ENCODE results near the gene TMEM161B.
"Not testable (repeated sequence)": the region's sequence is repeated elsewhere in the genome, so short reads cannot be mapped to it uniquely, and the experiment has no call there.

TMEM161B gene

DNA sequence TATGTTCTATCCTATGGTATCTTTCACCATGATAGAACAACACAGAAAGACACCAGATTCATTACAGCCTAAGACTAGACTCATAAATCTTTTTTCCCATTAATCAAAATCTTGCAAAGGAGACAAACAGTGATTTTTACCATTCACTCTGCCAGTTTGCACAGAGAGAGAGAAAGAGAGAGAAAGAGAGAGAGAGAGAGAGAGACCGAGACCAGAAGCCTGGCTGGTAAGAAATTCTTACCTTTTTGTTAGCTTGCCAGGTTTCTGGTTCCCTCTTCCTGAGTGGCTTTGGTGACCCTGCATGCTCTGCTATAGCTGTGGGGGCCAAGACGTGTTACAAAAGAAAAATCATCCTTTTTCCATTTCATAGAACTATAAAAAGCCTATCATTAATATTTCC, 18.6 kb downstream of the TMEM161B start:
- DNase-seq (ENCODE audit: low read depth in 1 of 2, low spot score in 1 of 2): no peak

DNA sequence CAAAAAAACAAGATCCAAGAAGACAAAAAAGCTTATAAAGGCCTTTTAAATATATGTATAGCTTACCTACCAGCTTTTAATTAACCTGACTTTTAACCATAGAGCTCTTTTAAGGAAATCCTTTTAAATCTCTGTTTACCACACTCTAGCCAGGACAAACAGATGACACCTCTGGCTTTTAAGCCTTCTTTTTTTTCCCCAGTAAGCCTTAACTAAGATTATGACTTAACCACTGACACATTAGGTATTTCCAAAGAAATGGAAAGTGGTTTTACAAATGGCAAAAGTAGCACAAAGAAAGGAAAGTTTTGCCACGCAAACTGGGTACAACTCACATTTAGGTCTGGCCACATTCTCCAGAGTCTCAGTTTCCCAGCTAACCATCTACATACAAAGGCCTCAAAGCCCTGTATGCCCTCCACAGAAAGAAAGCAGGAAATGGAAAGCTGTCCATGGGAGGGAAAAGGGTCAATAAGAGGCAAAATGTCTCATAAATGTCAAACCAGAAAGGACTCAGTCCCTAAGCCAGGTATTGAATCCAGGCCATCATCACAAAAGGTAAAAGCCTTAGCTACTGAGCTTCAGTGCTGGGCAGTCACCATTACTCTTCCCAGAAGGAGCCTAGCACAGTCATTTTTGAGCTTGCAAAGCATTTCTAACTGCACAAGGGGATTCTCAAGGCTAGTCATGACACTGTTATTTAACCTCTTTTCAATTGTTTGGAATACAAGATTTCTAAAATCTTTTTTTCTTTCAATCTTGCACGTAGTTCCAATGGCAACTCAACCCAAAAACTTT, 19.7 kb downstream of the TMEM161B start:
- DNase-seq (ENCODE audit: low read depth in 1 of 2, low spot score in 1 of 2): no peak

DNA sequence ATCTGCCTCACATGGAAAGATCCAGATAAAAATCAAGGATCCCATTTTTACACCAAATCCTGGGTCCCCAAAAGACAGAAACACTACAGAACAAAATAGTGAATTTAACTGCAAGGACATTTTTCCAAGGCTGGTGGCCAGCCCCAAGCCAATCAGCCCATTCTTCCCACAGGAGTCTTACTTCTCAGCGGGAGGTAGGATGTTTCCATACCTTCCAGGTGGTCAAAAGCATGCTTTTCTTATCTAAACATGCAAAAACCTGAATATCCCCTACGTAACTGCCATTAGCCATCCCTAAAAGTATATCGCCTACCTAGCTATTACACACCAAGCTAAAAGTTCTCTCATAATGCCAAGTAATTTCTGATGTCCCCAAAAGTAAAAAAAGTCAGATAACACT, 20.6 kb downstream of the TMEM161B start:
- no peak for DNase-seq (ENCODE audit: low read depth in 1 of 2, low spot score in 1 of 2)

DNA sequence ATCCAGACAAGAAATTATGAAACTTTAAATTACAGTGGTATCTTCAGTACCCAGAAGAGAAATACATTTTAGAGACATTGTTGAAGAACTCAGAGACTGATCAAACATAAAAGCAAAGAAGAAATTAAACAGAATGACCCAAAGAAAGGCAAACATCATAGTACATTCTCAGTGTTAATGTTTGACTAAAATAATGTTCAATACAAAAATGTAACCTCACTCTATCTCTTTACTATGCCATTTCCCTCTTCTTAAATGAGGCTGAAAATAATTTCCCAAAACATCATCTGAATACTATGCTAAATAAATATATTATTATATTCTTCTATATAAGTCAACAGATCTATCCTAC, 22.8 kb downstream of the TMEM161B start:
- DNase-seq (ENCODE audit: low read depth in 1 of 2, low spot score in 1 of 2): no peak

GRCh38 chr5:88245241-88245892, 23.3 kb downstream of the TMEM161B start:
- DNase-seq (ENCODE audit: low read depth in 1 of 2, low spot score in 1 of 2): no peak

DNA sequence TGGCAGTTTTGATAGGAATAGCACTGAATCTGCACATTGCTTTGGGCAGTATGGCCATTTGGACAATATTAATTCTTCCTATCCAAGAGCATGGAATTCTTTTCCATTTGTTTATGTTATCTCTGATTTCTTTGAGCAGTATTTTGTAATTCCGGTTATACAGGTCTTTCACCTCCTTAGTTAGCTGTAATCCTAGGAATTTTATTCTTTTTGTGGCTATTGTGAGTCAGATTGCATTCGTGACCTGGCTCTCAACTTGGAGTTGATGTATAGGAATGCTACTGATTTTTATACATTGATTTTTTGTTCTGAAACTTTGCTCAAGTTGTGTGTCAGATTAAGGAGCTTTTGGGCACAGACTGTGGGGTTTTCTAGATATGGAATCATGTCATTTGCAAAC, 24.0 kb downstream of the TMEM161B start:
- no peak for DNase-seq (ENCODE audit: low read depth in 1 of 2, low spot score in 1 of 2)

- DNase-seq (ENCODE audit: low read depth in 1 of 2, low spot score in 1 of 2): not testable (repeated sequence)
Observed at GRCh38 chr5:88243493-88243892, 25.2 kb downstream of the TMEM161B start.

DNA sequence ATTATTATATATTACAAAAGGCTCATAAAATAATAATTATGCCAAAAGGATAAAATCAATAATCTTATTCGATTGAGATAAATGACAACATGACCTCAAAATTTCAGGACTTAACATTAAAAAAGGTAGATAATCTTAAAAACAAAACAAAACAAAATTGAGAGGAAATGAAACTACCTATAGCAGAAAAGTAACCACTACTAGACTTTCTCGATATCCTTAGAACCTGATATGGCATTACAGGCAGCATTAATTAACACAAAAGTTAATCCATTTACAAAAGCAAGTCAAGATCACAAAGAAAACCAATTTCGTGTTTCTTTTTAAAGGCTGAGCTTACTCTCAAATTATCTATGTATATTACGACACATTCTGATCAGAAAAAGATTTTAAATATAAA, 29.9 kb downstream of the TMEM161B start:
- DNase-seq (ENCODE audit: low read depth in 1 of 2, low spot score in 1 of 2): no peak

GRCh38 chr5:88236866-88237642, 31.6 kb downstream of the TMEM161B start:
- DNase-seq (ENCODE audit: low read depth in 1 of 2, low spot score in 1 of 2): no peak

GRCh38 chr5:88235828-88236227, 32.8 kb downstream of the TMEM161B start:
- DNase-seq (ENCODE audit: low read depth in 1 of 2, low spot score in 1 of 2): no peak

DNA sequence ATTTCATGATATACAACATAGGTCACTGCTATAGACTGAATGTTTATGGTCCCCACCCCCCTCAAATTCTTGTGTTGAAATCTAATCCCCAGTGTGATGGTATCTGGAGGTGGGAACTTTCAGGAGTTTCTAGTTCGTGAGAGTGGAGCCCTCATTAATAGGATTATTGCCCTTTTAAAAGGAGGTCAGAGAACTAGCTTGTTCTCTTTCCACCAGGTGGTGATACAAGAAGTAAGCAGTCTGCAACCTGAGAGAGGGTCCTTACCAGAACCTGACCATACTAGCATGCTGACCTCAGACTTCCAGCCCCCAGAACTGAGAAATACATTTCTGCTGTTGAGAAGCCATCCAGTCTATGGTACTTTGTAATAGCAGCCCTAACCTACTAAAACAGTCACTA, 33.3 kb downstream of the TMEM161B start:
- no peak for DNase-seq (ENCODE audit: low read depth in 1 of 2, low spot score in 1 of 2)

GRCh38 chr5:88230546-88231066, 38.0 kb downstream of the TMEM161B start:
- DNase-seq (ENCODE audit: low read depth in 1 of 2, low spot score in 1 of 2): no peak

DNA sequence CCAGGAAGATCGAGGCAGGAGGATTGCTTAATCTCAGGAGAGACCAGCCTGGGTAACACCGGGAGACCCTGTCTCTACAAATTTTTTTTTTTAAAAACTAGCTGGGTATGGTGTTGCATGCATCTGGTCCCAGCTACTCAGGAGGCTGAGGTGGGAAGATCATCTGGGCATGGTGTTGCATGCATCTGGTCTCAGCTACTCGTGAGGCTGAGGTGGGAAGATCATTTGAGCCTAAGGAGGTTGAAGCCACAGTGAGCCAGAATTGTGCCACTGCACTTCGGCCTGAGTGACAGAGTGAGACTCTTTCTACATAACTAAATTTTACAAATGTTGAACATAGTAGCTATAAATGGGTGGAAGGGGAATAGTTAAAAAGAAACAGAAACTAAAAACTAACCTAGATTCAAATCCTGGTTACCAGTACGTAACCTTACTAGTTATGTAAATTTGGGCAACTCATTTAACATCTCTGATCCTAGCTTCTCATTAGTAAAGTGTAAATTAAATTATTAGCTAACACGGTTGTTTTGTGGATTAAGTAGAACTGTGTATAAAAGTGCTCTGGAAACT, 41.7 kb downstream of the TMEM161B start:
- no peak for DNase-seq (ENCODE audit: low read depth in 1 of 2, low spot score in 1 of 2)

GRCh38 chr5:88214655-88215054, 54.0 kb downstream of the TMEM161B start:
- DNase-seq (ENCODE audit: low read depth in 1 of 2, low spot score in 1 of 2): no peak

- DNase-seq (ENCODE audit: low read depth in 1 of 2, low spot score in 1 of 2): no peak
Observed at GRCh38 chr5:88207575-88207974, 61.1 kb downstream of the TMEM161B start.

DNA sequence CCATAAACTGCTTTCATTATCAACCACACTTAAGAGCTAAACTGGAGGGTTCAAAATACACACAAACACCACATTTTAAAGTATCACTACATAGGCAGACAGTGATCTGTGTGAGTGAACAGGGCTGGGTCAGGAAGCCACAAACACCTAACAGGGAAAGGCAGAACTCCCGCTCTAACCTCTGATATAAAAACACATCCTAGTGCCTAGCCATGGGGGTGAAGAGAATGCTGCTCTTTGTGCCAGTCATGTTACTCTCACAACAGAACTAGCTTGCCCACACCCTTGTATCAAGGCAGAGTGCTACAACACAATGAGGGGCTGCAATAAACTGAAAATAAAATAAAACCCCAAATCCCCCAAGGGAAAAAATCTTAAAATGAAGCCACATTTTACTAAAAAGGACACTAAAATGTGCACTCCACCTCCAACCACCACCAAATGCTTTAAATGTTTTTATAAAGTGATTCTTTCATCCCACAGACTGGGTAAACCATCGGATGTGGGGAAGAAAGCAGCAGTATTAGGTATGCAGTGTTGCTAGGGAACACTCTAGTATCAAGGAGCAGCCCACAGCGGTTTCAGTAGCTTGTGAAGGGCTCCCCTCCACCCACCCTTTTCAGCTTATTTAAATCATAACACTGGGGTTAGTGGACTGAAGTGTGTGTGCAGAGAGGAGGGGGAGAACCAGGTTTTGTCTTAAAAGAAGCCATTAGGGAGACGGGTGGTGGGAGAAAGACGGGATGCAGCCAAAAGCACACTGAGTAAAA, 64.5 kb downstream of the TMEM161B start:
- DNase-seq (ENCODE audit: low read depth in 1 of 2, low spot score in 1 of 2): peak in 1 of 2 donors; percentile 20

GRCh38 chr5:88195636-88196035, 73.0 kb downstream of the TMEM161B start:
- DNase-seq (ENCODE audit: low read depth in 1 of 2, low spot score in 1 of 2): no peak

DNA sequence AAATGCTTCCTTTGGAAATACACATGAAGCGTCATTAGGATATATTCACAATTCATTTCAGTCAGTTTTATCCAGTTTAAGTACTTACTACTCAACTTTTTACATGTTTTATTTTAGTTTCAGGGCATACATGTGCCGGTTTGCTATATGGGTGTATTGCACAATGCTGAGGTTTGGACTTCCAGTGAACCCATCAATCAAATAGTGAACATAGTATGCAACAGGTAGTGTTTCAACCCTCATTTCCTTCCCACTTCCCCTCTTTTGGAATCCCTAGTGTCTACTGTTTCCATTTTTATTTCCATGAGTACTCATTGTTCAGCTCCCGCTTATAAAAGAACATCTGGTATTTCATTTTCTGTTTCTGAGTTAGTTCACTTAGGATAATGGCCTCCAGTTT, 74.7 kb downstream of the TMEM161B start:
- no peak for DNase-seq (ENCODE audit: low read depth in 1 of 2, low spot score in 1 of 2)

- no peak for DNase-seq (ENCODE audit: low read depth in 1 of 2, low spot score in 1 of 2)
Observed at GRCh38 chr5:88190106-88190834, 78.4 kb downstream of the TMEM161B start.

DNA sequence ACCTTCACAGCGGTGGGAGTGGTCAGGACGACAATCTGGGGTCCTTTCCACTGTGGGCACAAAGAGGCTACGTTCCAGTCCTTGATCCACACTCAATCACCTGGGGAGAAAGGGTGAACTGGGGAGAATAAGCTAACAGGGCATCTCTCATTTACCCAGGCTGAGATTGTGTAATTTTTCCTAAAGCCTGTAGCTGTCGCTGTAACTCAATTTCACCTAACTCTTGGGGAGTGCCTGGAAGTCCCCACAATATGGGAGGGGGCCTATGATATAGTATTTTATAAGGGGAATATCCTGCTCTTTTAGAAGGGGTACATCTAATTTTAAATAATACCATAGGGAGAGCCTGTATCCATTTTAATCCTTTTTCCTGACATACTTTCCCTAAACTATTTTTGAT, 79.2 kb downstream of the TMEM161B start:
- DNase-seq (ENCODE audit: low read depth in 1 of 2, low spot score in 1 of 2): not testable (repeated sequence)
